HepG2 (cell line): ENCODE data around the gene INO80C. TPM values are rescaled to one million over a fixed set of nuclear protein-coding genes. Genes with fewer than 3 reads are reported as not detected.

Source experiments
- ATAC-seq: fragments of 200-7000 bp; cut with Tn5 transposase; 3 replicates; pipeline ENCODE4 v1.9.1; 2020; ENCODE audit warnings: mild to moderate bottlenecking, moderate library complexity
- BruUV-seq: library from RNA; stranded (reverse); fragments of 400-500 nt; replicated peaks from 2 replicates; lab custom pipeline; 2021; lab: Mats Ljungman, UMichigan
- CTCF ChIA-PET: fragments of 300-600 bp; formaldehyde crosslinking; extraction: SDS; loops from one replicate; lab custom pipeline; 2021; ENCODE audit warnings: low total read pairs, inconsistent platforms, low intra/inter-chr PET ratio; lab: Yijun Ruan, JAX
- POLR2A ChIA-PET: fragments of 350-600 bp; sonication (Branson Sonifier 250); formaldehyde crosslinking; loops from one replicate; lab custom pipeline; 2020; ENCODE audit warnings: antibody characterized with exemption, inconsistent platforms; lab: Yijun Ruan, JAX
- DNase-seq: peaks from one replicate; pipeline ENCODE4 v3.0.0-alpha.2; 2015; ENCODE audit warnings: low spot score
- FAIRE-seq: peaks from 3 replicates; lab custom pipeline; 2011; peaks lifted over from hg19 to GRCh38; lab: Jason Lieb, UNC
- H2AFZ ChIP-seq: one replicate; pipeline ENCODE4 v1.6.1; 2011; ENCODE audit warnings: low read length, inconsistent platforms
- H3K27ac ChIP-seq: fragments of 300-600 bp; 3 replicates; pipeline ENCODE4 v1.8.0; 2011; ENCODE audit warnings: mixed run types, mild to moderate bottlenecking, mixed read lengths, low read length, inconsistent platforms; ENCODE audit not compliant: insufficient read depth; ENCODE audit errors: extremely low read length
- H3K27me3 ChIP-seq, 2 experiments: fragments of 200-600 bp in 1 of 2; 2 replicates in 1 of 2; 3 replicates in 1 of 2; pipeline versions ENCODE4 v1.6.0 to v1.8.0; 2011; ENCODE audit warnings: low read length in 2 of 2, mild to moderate bottlenecking in 2 of 2, moderate library complexity in 2 of 2, inconsistent platforms in 1 of 2; ENCODE audit not compliant: insufficient read depth in 2 of 2, control insufficient read depth in 1 of 2
- H3K36me3 ChIP-seq, 2 experiments: fragments of 200-600 bp in 1 of 2; replicated peaks in 1 of 2; 2 replicates in 1 of 2; 3 replicates in 1 of 2; pipeline versions ENCODE4 v1.5.1 to v1.8.0; 2011; ENCODE audit warnings: low read length in 2 of 2, inconsistent platforms in 1 of 2; ENCODE audit not compliant: insufficient read depth in 2 of 2, control insufficient read depth in 1 of 2
- H3K4me1 ChIP-seq: 2 replicates; pipeline ENCODE4 v1.5.1; 2012; ENCODE audit warnings: low read length, inconsistent platforms; ENCODE audit not compliant: insufficient read depth
- H3K4me2 ChIP-seq: 2 replicates; pipeline ENCODE4 v1.6.0; 2011; ENCODE audit warnings: low read depth, low read length, inconsistent platforms
- H3K4me3 ChIP-seq, 3 experiments: fragments of 200-600 bp in 1 of 3; sonication (generic), shearing (Covaris generic) in 1 of 3; replicated peaks in 1 of 3; 2 replicates each; pipeline ENCODE4 v1.5.1; 2011 to 2016; ENCODE audit warnings: low read length in 3 of 3, inconsistent platforms in 2 of 3, low read depth in 2 of 3, mild to moderate bottlenecking in 2 of 3, control low read depth in 1 of 3, mixed read lengths in 1 of 3; ENCODE audit not compliant: insufficient read depth in 1 of 3
- H3K79me2 ChIP-seq: one replicate; pipeline ENCODE4 v1.6.1; 2011; ENCODE audit warnings: low read length, inconsistent platforms; ENCODE audit not compliant: insufficient read depth
- H3K9ac ChIP-seq: 2 replicates; pipeline ENCODE4 v1.6.0; 2011; ENCODE audit warnings: mild to moderate bottlenecking, low read depth, low read length, inconsistent platforms; ENCODE audit not compliant: insufficient read depth
- H3K9me3 ChIP-seq: 2 replicates; pipeline ENCODE4 v1.5.1; 2012; ENCODE audit warnings: mild to moderate bottlenecking, low read length
- H4K20me1 ChIP-seq: 2 replicates; pipeline ENCODE4 v1.6.0; 2011; ENCODE audit warnings: inconsistent platforms, mild to moderate bottlenecking, low read length, moderate library complexity; ENCODE audit not compliant: insufficient read depth
- CCAR2 ChIP-seq: fragments of 200-400 bp; formaldehyde crosslinking; optimal IDR thresholded peaks from 2 replicates; pipeline ENCODE3; 2018; ENCODE audit warnings: low read depth, mild to moderate bottlenecking, low read length, moderate library complexity
- CEBPB ChIP-seq: IDR thresholded peaks from 2 replicates; pipeline ENCODE4 v1.6.1; 2011; ENCODE audit warnings: low read depth, low read length, improper control_type of control experiment, borderline replicate concordance
- HOXA3 ChIP-seq: sonication (generic); formaldehyde crosslinking; IDR thresholded peaks from 2 replicates; pipeline ENCODE4 v1.5.0; 2020; ENCODE audit warnings: missing genetic modification reagents
- RBAK ChIP-seq: sonication (generic); formaldehyde crosslinking; IDR thresholded peaks from 2 replicates; pipeline ENCODE4 v1.5.1; 2020; ENCODE audit warnings: mild to moderate bottlenecking, missing genetic modification reagents
- ZNF136 ChIP-seq: sonication (generic); formaldehyde crosslinking; IDR thresholded peaks from 2 replicates; pipeline ENCODE4 v1.8.1; 2022; ENCODE audit warnings: low read depth, mild to moderate bottlenecking, moderate library complexity, missing genetic modification reagents
- ZNF430 ChIP-seq: sonication (generic); formaldehyde crosslinking; IDR thresholded peaks from 2 replicates; pipeline ENCODE4 v1.9.0; 2021; ENCODE audit warnings: mild to moderate bottlenecking, missing genetic modification reagents
- ZNF768 ChIP-seq: sonication (generic); formaldehyde crosslinking; IDR thresholded peaks from 2 replicates; pipeline ENCODE4 v1.4.0; 2020; ENCODE audit warnings: missing genetic modification reagents
- ZNF878 ChIP-seq: sonication (generic); formaldehyde crosslinking; IDR thresholded peaks from 2 replicates; pipeline ENCODE4 v1.8.1; 2023; ENCODE audit warnings: mild to moderate bottlenecking, missing genetic modification reagents, moderate library complexity
- WGBS: methylation state at CpG from one replicate; pipeline ENCODE4 v1.1.6; 2017; ENCODE audit warnings: low lambda C conversion rate; 5-methylcytosine and 5-hydroxymethylcytosine counted together
- in situ Hi-C: cut with HindIII; loops from 2 replicates; pipeline ENCODE4 v1.10.0; 2017; ENCODE audit warnings: low pct_unique_long_range_greater_than_20kb; ENCODE audit not compliant: extremely low pct_ligation_motif_present
- intact Hi-C: fragments of 100-400 bp; cut with micrococcal nuclease; formaldehyde crosslinking; loops from one replicate; pipeline ENCODE4 v1.10.0; 2022; ENCODE audit not compliant: unreplicated experiment
- polyA plus RNA-seq, 8 experiments: library from polyadenylated mRNA; depleted of rRNA in 3 of 8; stranded (reverse) in 7 of 8; unstranded in 1 of 8; fragments of >200 nt; fragmentation: Illumina TruSeq in 4 of 8; extraction: Trizol in 4 of 8; gene quantifications; 2 replicates each; pipeline versions ENCODE4 v1.2.1 to v1.2.3, GENCODE V29; 2011 to 2016; ENCODE audit warnings: low read depth in 4 of 8, missing spikeins in 1 of 8, mixed read lengths in 1 of 8; ENCODE audit not compliant: insufficient read depth in 1 of 8
- total RNA-seq, 5 experiments: library from RNA; depleted of rRNA; stranded (reverse); fragments of >200 nt; fragmentation: Illumina TruSeq; extraction: Trizol; gene quantifications; 2 replicates each; pipeline ENCODE4 v1.2.3, GENCODE V29; 2016; ENCODE audit warnings: low read depth in 1 of 5
- TF ChIP-seq, protein P1 (sequence below): sonication (generic); formaldehyde crosslinking; IDR thresholded peaks from 2 replicates; pipeline ENCODE4 v1.4.0; 2020; ENCODE audit warnings: missing genetic modification reagents, borderline replicate concordance
- TF ChIP-seq, protein P2 (sequence below): sonication (generic); formaldehyde crosslinking; IDR thresholded peaks from 2 replicates; pipeline ENCODE4 v1.5.0; 2020; ENCODE audit warnings: missing genetic modification reagents

The INO80C gene
- total and polyA plus RNA-seq, 2 of the 13 experiments (the other 11 are each of a cell fraction or from before 2014, with no cell fraction given): 8.2 to 15.4 TPM

DNA sequence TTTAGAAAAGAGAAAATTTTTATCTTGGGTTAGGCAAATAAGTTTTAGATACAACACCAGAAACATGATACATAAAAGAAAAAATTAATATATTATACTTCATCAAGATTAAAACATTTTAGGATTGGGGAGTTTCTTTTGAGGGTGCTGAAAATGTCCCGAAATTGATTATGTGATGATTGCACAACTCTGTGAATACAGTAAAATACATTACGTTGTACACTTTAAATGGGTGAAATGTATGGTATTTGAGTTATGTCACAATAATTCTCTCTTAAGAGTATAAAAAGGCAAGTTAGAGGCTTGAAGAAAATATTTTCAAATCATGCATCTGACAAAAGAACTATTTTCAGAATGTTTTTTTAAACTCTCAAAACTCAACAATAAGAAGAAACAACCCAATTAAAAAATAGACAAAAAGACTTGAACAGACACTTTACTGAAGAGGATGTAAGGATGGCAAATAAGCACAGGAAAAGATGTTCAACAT lies 36.2 kb upstream of the INO80C start:
- TF ChIP-seq ZNF878 (no peak), CEBPB (peak; percentile 66)
- no peaks in the 10 kb centered on the region for H4K20me1 ChIP-seq
- H3K4me3 ChIP-seq: no peak overlapping the region
- DNase-seq (no peak), ATAC-seq (no peak), FAIRE-seq (no peak)
- no peak overlapping the region for H3K9ac ChIP-seq
- H3K4me2 ChIP-seq: no peak overlapping the region
- WGBS: 4% methylated on average over 2 of the region's 2 CpGs
- H3K9me3 ChIP-seq: peaks cover 4% of the 10 kb centered on the region; the same call in 1 of the 2 replicates
- POLR2A ChIA-PET: no interaction called here
- H2AFZ ChIP-seq: no peak overlapping the region
- H3K36me3 ChIP-seq: no peaks in the 10 kb centered on the region
- no peaks in the 10 kb centered on the region; a peak in 1 of 5 replicates for H3K27me3 ChIP-seq
- H3K4me1 ChIP-seq: no peaks in the 10 kb centered on the region
- CTCF ChIA-PET: no interaction called here
- no TSS peak for BruUV-seq
- in situ Hi-C loops: no loop called here
- no peak overlapping the region for H3K27ac ChIP-seq
- H3K79me2 ChIP-seq: no peaks in the 10 kb centered on the region
- intact Hi-C loops: no loop called here

DNA sequence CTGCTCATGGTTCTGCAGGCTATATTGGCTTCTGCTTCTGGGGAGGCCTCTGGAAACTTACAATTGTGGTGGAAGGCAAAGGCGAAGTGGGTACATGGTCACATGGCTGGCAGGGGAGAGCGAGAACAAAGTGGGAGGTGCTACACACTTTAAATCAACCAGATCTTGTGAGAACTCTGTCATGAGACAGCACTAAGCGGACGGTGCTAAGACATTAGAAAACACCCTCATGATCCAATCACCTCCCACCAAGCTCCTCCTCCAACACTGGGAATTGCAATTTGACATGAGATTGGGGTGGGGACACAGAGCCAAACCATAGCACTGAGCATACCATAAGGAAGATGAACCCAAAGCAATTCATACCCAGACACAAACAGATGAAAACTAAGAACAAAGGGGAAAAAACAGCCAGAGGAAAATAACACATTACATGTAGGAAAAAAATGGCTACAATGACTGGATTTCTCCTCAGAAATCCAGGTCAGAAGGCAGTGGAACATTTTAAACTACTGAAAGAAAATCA lies 31.1 kb upstream of the INO80C start:
- FAIRE-seq (no peak), DNase-seq (no peak), ATAC-seq (no peak)
- Histone ChIP-seq H3K9ac (no peak overlapping the region), H3K27me3 (no peaks in the 10 kb centered on the region; a peak in 1 of 5 replicates), H3K9me3 (0 out of 2 replicates have a peak, but pooled peaks cover 3% of the 10 kb centered on the region), H3K4me3 (no peak overlapping the region), H2AFZ (no peak overlapping the region), H3K27ac (no peak overlapping the region), H3K4me1 (peaks cover 20% of the 10 kb centered on the region), H3K36me3 (no peaks in the 10 kb centered on the region), H3K79me2 (no peaks in the 10 kb centered on the region), H3K4me2 (no peak overlapping the region), H4K20me1 (no peaks in the 10 kb centered on the region)
- in situ Hi-C loops: no loop called here
- ChIA-PET CTCF (no interaction called here), POLR2A (no interaction called here)
- TF ChIP-seq ZNF430 (CRISPR knock-in tag): no peak
- no peak for TF ChIP-seq RBAK (CRISPR knock-in tag)
- TF ChIP-seq, protein P1, sequence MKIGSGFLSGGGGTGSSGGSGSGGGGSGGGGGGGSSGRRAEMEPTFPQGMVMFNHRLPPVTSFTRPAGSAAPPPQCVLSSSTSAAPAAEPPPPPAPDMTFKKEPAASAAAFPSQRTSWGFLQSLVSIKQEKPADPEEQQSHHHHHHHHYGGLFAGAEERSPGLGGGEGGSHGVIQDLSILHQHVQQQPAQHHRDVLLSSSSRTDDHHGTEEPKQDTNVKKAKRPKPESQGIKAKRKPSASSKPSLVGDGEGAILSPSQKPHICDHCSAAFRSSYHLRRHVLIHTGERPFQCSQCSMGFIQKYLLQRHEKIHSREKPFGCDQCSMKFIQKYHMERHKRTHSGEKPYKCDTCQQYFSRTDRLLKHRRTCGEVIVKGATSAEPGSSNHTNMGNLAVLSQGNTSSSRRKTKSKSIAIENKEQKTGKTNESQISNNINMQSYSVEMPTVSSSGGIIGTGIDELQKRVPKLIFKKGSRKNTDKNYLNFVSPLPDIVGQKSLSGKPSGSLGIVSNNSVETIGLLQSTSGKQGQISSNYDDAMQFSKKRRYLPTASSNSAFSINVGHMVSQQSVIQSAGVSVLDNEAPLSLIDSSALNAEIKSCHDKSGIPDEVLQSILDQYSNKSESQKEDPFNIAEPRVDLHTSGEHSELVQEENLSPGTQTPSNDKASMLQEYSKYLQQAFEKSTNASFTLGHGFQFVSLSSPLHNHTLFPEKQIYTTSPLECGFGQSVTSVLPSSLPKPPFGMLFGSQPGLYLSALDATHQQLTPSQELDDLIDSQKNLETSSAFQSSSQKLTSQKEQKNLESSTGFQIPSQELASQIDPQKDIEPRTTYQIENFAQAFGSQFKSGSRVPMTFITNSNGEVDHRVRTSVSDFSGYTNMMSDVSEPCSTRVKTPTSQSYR: no peak
- TF ChIP-seq CCAR2: no peak
- TF ChIP-seq HOXA3 (CRISPR knock-in tag): no peak
- no peak for TF ChIP-seq ZNF768 (CRISPR knock-in tag)
- TF ChIP-seq, protein P2, sequence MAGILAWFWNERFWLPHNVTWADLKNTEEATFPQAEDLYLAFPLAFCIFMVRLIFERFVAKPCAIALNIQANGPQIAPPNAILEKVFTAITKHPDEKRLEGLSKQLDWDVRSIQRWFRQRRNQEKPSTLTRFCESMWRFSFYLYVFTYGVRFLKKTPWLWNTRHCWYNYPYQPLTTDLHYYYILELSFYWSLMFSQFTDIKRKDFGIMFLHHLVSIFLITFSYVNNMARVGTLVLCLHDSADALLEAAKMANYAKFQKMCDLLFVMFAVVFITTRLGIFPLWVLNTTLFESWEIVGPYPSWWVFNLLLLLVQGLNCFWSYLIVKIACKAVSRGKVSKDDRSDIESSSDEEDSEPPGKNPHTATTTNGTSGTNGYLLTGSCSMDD (CRISPR knock-in tag): no peak
- no peak for TF ChIP-seq ZNF136 (CRISPR knock-in tag)
- intact Hi-C loops: no loop called here
- BruUV-seq: no TSS peak
- 68% methylated on average over 4 of the region's 4 CpGs for WGBS
